HT-29 (cell line): Measurements from ENCODE around the gene KAT2A. TPM values are rescaled to one million over a fixed set of nuclear protein-coding genes. Genes with fewer than 3 reads are reported as not detected.

Source experiments
- DNase-seq: peaks from one replicate; pipeline ENCODE4 v3.0.0-alpha.2; 2015; ENCODE audit warnings: low spot score
- total RNA-seq: library from RNA; depleted of rRNA; stranded (reverse); fragments of >200 nt; shearing (Covaris generic); gene quantifications from 2 replicates; pipeline ENCODE4 v1.2.3, GENCODE V29; 2014

KAT2A gene
- total RNA-seq, 1 experiment from 2014 or later: 49.6 TPM

DNA sequence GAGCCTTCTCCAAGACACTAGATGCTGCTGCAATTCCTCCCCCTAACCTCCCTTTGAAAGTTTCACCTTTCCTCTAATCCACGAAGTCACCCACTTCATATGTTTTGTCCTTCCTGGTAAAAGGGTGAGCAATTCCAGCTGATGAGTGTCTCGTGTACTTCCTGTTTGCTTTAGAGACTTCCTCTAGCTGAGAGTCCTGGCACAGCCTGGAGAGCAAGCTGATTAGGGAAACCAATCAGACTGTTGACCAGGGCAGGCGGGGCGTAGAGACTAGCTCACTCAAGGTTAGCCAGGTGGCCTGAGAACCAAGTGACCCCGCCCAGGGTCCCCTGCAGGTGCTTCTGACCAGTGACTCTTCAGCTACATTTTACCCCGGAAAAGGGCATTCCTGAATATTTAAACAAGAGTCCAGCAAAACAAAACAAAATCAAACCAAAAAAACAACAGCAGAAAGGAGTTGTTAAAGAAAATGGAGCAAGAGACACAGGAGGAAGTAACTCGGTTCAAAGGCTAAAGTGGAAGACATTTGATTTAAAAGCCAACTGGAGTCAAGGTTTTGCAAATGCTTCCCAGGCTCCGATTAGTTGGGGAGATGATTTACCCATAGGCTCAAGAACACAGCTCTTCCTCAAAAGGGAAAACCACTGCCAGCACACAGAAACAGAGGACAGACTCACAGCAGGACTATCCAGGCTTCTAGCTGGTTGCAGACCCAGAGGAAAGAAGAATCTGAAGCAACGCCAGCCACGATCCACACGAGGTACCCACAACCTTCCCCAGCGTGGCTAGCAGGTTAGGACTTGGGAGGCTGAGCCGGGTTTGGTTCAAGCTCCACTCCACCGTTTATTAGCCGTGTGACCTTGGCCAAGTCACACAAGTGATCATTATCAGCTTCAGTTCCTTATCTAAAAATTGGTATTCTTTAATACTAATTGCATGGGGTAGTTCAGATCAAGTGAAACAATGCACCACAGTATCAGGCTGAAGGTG is 14.8 kb upstream of the KAT2A start:
- peak; percentile 91 for DNase-seq

DNA sequence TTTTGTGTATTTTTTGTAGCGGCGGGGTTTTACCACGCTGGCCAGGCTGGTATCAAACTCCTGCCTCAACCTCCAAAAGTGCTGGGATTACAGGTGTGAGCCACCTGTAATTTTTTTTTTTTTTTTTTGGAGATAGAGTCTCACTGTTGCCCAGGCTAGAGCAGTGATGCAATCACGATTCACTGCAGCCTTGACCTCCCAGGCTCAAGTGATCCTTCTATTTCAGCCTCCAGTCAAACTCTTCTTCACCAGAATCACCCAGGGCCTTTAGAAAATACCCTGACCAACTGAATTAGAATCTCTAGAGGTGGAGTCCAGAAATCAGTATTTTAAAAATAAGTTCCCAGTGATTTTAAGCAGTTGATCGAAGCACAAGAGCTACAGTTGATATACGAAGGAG is 14.0 kb upstream of the KAT2A start:
- DNase-seq: no peak

DNA sequence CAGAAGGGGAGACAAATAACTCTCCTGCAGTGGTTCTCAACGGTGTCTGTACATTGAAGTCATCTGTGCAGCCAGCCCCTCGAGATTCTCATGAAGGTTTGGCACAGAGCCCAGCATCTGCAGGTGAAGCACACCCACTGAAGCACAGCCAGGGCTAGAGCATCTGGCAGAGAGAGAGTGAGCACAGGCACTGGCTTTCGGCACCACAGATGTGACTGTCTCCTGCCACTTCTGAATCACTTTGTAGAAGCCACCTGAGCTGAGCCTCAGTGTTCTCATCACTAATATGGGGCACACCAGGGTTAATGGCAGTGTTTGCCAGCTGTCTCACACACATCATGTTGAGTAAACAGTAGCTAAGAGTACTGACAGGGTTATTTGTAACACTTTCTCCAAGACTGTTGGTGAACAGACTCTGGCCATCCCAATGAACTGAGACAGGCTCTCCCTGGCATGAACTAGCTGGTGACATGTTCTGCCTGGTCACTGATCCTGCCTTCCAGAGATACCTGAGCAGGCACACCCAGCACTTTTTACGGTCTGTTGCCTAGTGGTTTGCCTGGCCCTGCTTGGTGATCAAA is 12.4 kb upstream of the KAT2A start:
- DNase-seq: no peak

DNA sequence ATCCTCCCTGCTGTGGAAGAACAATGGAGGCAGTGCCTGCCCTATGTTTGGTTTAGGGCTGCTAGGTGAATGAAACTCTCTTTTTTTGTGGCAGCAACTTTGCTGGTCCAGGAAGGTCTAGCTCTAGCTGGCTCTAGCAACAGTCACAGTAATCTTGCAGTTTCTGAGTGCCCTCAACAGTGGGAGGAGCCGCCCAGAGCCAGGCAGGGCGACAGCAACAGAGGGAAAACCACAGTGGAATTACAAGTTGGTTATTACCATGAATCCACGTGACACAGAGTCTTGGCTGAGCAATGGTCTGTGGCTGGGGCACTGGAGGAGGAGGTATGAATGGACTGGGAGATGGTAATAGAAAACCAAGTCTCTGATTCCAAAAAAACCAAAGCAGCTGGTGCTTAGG is 11.8 kb upstream of the KAT2A start:
- peak; percentile 63 for DNase-seq

DNA sequence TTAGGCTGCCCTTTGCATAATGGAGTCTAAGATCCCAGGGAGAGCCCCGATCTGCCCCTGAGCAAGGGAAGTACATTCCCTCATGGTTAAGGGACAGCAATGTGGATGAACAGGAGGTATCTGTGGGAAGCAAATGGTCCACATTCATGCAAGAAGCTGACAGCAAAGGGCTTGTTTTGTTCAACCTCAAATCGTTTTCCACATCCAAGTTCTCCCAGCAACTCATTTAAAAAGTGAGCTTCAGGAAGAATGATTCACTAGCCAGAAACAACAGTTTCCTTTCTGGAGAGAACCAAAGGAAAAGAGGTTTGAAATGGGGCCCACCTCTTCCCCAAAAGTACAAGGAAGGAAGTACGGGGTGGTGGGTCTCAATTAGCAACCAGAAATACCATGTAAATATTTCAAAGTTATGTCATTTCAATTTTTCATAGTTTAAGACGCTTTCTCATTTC is 10.8 kb upstream of the KAT2A start:
- DNase-seq: no peak

DNA sequence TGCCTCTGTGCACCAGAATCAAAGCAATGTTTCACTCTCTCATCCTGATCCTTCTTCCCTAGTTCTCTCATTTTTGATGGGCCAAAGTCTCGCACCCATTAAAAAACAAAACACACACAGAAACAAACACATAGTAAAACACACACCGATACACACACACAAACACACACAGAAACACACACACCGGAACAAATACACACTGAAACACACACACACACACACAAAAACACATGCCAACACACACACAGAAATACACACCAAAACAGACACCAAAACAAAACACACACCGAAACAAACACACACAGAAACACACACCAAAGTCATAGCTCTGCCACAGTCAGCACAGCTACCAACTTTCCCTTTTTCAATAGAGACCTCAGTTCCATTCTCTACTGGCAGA is 10.1 kb upstream of the KAT2A start:
- DNase-seq: no peak

DNA sequence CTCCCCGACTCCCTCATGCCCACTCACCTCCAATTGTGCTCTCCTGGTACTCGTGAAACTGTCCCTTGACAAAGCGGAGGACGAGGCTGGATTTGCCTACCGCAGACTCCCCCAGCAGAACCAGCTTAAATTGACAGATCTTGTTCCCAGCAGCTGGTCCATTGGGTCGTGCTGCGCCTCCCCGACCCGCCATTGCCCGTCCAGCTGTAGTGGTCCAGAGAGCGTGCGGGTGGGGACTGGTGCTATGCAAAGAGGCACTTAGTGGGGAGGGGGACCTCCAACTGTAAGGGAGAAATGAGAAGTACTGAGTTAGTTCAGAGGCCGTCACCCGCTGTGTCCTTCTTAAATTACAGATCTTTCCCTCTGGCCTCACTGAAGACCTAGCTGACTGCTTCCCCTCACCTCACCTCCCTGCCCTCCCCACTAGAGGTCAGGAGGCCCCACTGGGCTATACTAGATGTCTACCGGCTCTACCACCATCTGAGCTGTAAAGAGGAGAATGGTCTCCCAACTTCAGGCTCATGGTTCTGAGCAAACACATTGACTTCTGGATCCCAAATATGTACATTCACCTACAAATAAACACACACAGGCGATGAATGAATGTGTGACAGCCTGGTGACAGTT is 9.3 kb upstream of the KAT2A start:
- DNase-seq: no peak

DNA sequence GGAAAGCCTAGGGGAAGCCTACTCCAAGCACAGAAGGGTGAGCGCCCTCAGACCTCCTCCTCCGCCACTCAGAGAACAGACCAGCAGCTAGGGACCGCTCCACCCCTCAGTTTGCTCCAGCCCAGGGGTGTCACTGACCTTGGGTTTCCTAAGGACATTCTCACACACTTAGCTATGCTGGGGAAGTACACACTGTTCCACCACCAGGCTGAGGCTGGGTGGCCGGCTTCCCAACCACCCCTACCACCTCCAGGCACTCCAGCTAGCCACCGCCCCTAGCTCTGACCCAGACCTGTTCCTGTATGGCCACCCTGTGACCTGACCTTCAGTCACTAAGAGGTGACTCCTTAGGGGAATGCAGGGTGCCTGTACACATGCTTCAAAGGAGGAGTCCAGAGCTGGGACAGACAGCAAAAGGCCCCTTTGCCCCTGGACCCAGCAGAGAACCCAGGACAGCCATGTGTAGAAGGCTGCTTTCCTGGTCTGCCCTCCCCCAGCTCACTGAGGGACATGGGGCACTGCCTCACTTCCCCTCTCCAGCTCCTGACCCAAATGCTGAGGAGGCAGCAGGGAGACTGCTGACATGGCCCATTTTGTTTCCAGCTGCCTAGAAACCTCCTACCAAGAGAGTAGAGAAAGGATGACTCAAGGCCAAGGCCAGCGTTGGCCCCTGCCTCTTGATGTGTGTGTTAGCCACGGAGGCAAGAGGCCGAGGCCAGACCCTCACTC is 8.1 kb upstream of the KAT2A start:
- DNase-seq: no peak

DNA sequence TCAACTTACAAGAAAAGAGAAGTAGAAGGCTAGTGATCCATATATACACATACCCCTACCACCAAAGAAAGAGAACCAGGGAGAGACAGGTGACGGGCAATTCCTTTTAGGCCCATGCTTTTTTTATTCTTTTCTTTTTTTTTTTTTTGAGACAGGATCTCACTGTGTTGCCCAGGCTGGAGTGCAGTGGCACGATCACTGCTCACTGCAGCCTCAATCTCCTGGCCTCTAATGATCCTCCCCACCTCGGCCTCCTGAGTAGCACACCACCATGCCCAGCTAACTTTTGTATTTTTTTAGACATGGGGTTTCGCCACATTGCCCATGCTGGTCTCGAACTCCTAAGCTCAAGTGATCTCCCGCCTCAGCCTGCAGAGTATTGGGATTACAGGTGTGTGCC is 6.2 kb upstream of the KAT2A start:
- no peak for DNase-seq

DNA sequence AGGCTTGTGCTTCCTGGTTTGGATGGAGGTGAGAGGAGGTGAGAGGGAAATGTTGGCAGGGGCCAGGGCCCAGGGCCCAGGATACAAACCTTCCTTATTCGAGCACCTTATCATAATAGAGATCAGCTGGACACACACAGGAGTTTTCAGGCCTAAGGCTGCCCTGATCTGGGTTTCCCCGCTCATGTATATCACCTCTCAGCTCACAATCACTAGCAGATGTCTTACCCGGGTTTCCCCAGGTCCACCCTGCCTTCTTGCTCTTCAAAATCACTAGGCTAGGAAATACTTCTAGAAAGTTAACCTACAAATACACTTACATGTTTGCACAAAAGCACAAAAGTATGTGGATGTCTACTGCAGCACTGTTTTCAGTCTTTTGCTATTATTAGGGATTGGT is 5.7 kb upstream of the KAT2A start:
- no peak for DNase-seq

DNA sequence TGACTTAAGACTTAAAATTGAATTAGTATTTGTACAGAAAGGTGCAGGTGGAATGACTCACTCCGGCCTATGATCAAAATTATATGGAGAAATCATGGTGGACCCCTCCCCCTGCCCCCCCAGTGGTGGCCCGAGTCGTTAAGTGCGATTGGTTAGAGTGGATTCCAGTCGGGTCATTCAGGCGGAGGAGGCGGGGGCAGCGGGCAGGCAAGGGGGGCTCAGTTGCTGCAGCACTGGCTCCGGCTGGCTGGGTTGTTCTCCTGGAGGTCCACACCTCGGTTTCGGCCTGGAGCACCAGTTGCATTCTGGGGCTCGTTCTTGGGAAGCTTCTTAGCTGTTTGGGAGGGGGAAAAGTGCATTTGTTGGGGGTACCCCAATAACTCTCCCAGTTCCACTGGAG is 4.4 kb upstream of the KAT2A start:
- DNase-seq: no peak

DNA sequence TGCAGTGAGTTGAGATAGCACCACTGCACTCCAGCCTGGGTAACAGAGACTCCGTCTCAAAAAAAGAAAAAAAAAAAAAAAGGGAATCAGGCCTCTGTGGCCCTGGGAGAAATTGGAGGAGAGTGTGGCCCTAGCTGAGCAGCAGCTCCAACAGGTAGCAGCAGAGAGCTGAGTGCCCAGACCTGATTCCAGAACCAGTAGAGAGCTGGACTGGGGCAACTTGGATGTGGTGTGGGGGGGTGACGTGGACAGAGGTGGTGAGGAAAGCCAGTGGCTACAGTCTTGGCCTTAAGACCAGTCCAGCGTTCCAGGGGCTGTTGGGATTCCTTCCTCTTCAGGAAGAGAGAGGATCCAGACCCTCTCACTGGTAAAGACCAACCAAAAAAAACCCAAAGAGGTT is 3.1 kb upstream of the KAT2A start:
- no peak for DNase-seq

DNA sequence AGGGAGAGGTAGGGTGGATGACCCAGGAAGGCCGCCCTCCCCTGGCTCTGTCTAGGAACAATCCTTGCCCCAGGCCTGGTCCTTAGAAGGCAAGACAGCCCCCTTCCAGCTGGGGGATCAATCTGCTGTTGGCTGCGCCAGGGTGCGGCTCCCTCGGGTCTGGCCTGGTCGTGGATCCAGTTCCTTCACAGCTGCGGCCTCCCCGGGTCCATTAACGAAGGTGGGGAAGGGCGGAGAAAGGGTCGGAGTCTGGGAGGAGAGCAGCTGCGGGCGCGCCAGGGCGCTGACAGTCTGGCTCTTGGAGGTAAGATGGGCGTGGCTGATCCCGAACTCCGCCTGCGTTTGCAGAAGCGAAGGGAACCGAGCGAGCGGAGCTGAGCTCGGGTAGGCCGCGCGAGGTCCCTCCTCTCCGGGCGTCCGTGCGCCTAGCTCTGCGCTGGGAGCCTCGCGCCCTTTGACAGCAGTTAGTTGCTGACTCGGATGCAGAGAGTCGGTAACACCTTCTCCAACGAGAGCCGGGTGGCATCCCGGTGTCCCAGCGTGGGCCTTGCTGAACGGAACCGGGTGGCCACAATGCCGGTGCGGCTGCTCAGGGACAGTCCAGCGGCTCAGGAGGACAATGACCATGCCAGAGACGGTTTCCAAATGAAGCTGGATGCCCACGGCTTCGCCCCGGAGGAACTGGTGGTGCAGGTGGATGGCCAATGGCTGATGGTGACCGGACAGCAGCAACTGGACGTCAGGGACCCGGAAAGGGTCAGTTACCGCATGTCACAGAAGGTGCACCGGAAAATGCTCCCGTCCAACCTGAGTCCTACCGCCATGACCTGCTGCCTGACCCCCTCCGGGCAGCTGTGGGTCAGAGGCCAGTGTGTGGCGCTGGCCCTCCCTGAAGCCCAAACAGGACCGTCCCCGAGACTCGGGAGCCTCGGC is 1.5 kb upstream of the KAT2A start, which contains the start of gene HSPB9:
HSPB9 (plus strand) TSS at position 434 of the 933 bp plus-strand sequence; CDS start at position 481, 47 bp downstream.
- peak; percentile 49 for DNase-seq

DNA sequence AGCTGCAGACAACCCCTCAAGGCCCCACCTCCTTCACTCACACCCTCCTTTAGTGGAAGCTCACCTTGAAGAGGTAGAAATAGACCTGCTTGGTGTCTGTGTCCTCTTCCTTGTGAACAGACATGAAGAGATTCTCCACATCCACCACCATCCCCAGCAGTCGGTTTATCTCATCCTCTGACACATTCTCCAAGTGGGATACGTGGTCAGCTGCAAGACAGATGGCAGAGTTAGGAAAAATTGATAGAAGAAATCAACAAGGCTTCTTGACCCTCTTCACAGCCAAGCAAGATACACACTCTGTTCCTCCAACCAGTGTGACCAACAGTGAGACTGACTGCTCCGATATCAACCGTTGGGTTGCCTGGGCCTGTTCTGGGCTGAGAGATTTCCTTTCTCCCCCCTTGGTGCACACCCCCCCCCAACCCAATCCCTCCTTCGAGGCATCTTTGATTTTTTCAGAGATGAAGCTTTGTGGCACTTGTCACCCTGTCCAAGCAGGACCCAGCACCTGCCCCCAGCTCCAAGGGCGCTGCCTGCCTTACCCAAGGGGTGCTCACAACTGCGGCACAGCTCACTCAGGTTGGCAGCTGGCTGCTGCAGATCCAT is 902 bp downstream of the KAT2A start:
- DNase-seq: no peak

DNA sequence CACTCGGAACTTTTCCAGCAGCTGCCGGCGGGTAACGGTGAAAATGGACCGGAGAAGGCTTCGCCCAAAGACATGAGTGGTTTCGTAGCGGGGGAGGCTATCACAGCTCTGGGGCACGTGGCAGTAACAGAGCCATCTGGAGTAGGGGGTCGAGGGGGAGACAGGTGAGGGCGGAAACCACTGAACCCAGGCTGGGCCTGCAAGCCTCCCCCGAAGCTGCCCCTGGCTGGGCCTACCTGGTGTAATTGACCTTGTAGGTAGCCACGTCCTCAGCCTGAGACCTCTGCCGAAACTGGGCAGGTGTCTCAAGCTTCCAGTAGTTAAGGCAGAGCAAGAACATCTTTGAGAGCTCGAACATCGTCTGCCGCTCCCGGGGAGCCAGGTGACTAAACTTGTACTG is 1.9 kb downstream of the KAT2A start:
- no peak for DNase-seq

DNA sequence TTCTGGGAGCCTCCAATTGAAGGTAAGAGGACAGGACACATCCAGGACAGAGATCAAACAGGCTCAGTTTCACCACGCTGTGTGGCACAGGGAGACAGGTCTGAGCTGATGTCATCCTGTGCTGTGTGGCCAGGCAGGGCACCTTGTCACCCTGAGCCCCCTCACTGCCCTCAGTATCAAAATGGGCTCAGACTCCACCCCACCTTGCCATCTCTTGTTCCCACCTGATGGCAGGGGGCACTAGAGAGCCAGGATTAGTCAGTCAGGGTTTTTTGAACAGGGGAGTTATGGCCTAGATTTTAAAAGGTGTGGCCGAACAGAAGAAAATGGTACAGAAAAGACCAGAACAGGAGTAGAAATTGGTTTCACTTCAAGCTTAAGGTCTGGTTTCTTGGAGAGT is 2.6 kb downstream of the KAT2A start:
- peak; percentile 48 for DNase-seq

DNA sequence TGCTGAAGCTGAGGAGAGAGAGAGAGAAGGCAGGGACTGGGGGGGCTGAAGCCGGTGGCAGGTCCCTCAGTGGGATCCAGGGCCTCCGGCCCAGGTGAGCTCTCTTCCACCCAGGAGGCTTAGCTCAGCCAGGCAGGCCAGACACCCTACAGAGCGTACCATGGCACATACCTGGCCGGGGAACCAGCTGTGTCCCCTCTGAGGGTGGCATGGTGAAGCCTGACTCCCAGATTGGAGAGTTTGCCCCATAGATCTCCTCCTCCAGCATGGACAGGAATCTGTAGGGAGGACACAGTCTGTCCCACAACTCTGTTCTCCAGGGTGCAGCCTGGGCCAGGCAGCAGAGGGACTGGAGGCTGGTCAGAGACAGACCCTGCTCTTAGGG is 3.0 kb downstream of the KAT2A start:
- DNase-seq: no peak

DNA sequence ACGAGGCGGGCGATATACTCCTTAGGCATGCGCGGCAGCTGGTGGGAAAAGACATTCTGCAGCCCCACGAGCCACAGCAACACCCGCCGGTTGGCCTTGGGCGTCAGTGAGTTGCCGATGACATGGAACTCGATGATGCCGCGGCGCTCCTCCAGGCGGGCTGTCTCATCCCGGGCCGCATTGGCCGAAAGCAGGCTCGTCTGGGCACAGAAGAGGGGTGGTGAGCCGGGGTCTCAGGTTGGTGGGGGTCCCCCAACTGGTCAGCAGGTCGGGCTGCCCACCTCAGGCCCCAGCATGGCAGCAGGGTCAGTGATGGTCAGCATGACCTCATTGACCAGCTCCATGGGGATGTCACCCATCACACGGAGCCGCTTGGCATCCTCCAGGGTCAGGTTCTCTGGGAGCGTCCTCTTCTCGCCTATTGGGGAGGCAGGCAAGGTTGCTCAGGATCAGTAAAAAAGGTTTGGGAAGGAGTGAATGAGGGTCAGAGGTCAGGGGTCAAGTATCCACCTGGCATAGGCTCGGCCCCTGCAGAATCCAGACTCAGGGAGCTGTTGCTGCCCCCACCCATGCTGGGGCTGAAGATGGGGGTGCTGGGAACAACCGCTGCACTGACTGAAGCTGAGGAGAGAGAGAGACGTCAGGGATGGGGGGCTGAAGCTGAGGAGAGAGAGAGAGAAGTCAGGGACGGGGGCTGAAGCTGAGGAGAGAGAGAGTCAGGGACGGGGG is 3.6 kb downstream of the KAT2A start:
- no peak for DNase-seq

DNA sequence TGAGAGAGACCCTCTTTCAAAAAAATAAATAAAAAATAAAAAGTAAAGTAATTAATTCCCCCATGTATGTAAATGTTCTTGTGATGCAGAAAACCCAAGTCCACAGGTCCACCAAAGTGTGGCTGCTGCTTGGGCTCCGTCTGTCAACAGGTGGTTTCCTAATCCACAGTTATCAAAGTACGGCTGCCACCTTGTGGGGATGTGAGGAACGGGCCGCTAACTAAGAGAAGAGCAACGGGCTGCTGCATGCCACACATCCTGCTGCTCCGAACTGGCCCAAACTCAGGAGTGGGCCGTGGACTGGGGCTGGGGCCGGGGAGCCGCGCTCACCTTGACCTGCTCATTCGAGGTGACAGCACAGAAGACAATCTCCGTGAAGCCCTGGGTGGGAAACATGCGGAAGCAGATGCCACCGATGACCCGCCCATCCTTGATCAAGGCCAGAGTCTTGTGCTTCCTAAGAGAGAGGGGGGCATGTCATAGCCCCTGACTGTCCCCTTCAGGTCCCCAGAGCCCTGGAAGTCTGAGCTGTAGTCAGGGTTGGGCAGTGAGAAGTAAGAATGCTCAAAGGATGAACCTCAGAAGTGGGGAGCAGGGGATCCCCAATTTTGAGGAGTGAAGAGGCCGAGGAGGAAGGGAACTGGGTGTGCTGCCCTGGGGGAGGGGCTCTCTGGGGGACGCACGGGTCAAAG is 4.3 kb downstream of the KAT2A start:
- DNase-seq: peak; percentile 90
